HepG2 (cell line): ENCODE data around the gene SLC25A25. TPM values are rescaled to one million over a fixed set of nuclear protein-coding genes. Genes with fewer than 3 reads are reported as not detected.
A peak's percentile ranks its signal among the peaks of the same experiment; 100 is the strongest.

Experiments
- CBX5 ChIP-seq: sonication (generic); formaldehyde crosslinking; IDR thresholded peaks from 2 replicates; pipeline ENCODE4 v1.4.0; 2020; ENCODE audit warnings: missing genetic modification reagents, borderline replicate concordance
- EHMT2 ChIP-seq: fragments of 200-600 bp; sonication (generic); IDR thresholded peaks from 2 replicates; pipeline ENCODE4 v1.7.0; 2017; ENCODE audit warnings: antibody characterized with exemption, low read depth, low read length, borderline replicate concordance
- FOXA1 ChIP-seq, 2 experiments: fragments of 450-650 bp in 1 of 2; sonication (generic) in 1 of 2; formaldehyde crosslinking in 1 of 2; IDR thresholded peaks; 2 replicates each; pipeline versions ENCODE4 v1.4.0 to v1.6.1; 2016 to 2020; ENCODE audit warnings: missing genetic modification reagents in 1 of 2
- HOXD1 ChIP-seq: sonication (generic); formaldehyde crosslinking; IDR thresholded peaks from 2 replicates; pipeline ENCODE4 v1.5.0; 2020; ENCODE audit warnings: missing genetic modification reagents
- NCOA2 ChIP-seq: sonication (generic); formaldehyde crosslinking; IDR thresholded peaks from 2 replicates; pipeline ENCODE4 v1.8.0; 2022; ENCODE audit warnings: inconsistent platforms
- PHB2 ChIP-seq: fragments of 450-650 bp; IDR thresholded peaks from 2 replicates; pipeline ENCODE4 v1.6.1; 2018; ENCODE audit not compliant: partially characterized antibody
- PRPF4 ChIP-seq: fragments of 200-400 bp; formaldehyde crosslinking; IDR thresholded peaks from 2 replicates; pipeline ENCODE4 v1.6.1; 2016; ENCODE audit warnings: low read length, low read depth; ENCODE audit not compliant: poor library complexity, severe bottlenecking
- RAD51 ChIP-seq: fragments of 450-650 bp; IDR thresholded peaks from 2 replicates; pipeline ENCODE4 v1.6.1; 2016; ENCODE audit warnings: borderline replicate concordance
- RARG ChIP-seq: sonication (generic); formaldehyde crosslinking; IDR thresholded peaks from 2 replicates; pipeline ENCODE4 v1.4.0; 2020; ENCODE audit warnings: low read depth, mild to moderate bottlenecking, missing genetic modification reagents
- SCMH1 ChIP-seq: sonication (generic); formaldehyde crosslinking; IDR thresholded peaks from 2 replicates; pipeline ENCODE4 v1.9.0; 2021; ENCODE audit warnings: missing genetic modification reagents, mild to moderate bottlenecking, borderline replicate concordance
- SNAI1 ChIP-seq: sonication (generic); formaldehyde crosslinking; IDR thresholded peaks from 2 replicates; pipeline ENCODE4 v1.5.0; 2020; ENCODE audit warnings: mild to moderate bottlenecking, missing genetic modification reagents, borderline replicate concordance
- ZNF264 ChIP-seq: sonication (generic); formaldehyde crosslinking; IDR thresholded peaks from 2 replicates; pipeline ENCODE4 v1.4.0; 2020; ENCODE audit warnings: missing genetic modification reagents
- ZNF337 ChIP-seq: sonication (generic); formaldehyde crosslinking; IDR thresholded peaks from 2 replicates; pipeline ENCODE4 v1.5.1; 2020; ENCODE audit warnings: missing genetic modification reagents, low read depth, mild to moderate bottlenecking, borderline replicate concordance
- polyA plus RNA-seq, 8 experiments: library from polyadenylated mRNA; depleted of rRNA in 3 of 8; stranded (reverse) in 7 of 8; unstranded in 1 of 8; fragments of >200 nt; fragmentation: Illumina TruSeq in 4 of 8; extraction: Trizol in 4 of 8; gene quantifications; 2 replicates each; pipeline versions ENCODE4 v1.2.1 to v1.2.3, GENCODE V29; 2011 to 2016; ENCODE audit warnings: low read depth in 4 of 8, missing spikeins in 1 of 8, mixed read lengths in 1 of 8; ENCODE audit not compliant: insufficient read depth in 1 of 8
- total RNA-seq, 5 experiments: library from RNA; depleted of rRNA; stranded (reverse); fragments of >200 nt; fragmentation: Illumina TruSeq; extraction: Trizol; gene quantifications; 2 replicates each; pipeline ENCODE4 v1.2.3, GENCODE V29; 2016; ENCODE audit warnings: low read depth in 1 of 5
- TF ChIP-seq, protein P1 (sequence below): sonication (generic); formaldehyde crosslinking; IDR thresholded peaks from 2 replicates; pipeline ENCODE4 v1.4.0; 2020; ENCODE audit warnings: missing genetic modification reagents
- TF ChIP-seq, protein P2 (sequence below): sonication (generic); formaldehyde crosslinking; IDR thresholded peaks from 2 replicates; pipeline ENCODE4 v1.4.0; 2020; ENCODE audit warnings: missing genetic modification reagents, borderline replicate concordance
- TF ChIP-seq, protein P3 (sequence below): sonication (generic); formaldehyde crosslinking; IDR thresholded peaks from 2 replicates; pipeline ENCODE4 v1.4.0; 2020; ENCODE audit warnings: mild to moderate bottlenecking, missing genetic modification reagents
- TF ChIP-seq, protein P4 (sequence below): sonication (generic); formaldehyde crosslinking; IDR thresholded peaks from 2 replicates; pipeline ENCODE4 v1.5.1; 2020; ENCODE audit warnings: missing genetic modification reagents, mild to moderate bottlenecking, borderline replicate concordance
- TF ChIP-seq, protein P5 (sequence below): sonication (generic); formaldehyde crosslinking; IDR thresholded peaks from 2 replicates; pipeline ENCODE4 v1.8.1; 2023; ENCODE audit warnings: mild to moderate bottlenecking, missing genetic modification reagents

The SLC25A25 gene
- total and polyA plus RNA-seq, 2 of the 13 experiments (the other 11 are each of a cell fraction or from before 2014, with no cell fraction given), result 10.5 to 24.8 TPM

DNA sequence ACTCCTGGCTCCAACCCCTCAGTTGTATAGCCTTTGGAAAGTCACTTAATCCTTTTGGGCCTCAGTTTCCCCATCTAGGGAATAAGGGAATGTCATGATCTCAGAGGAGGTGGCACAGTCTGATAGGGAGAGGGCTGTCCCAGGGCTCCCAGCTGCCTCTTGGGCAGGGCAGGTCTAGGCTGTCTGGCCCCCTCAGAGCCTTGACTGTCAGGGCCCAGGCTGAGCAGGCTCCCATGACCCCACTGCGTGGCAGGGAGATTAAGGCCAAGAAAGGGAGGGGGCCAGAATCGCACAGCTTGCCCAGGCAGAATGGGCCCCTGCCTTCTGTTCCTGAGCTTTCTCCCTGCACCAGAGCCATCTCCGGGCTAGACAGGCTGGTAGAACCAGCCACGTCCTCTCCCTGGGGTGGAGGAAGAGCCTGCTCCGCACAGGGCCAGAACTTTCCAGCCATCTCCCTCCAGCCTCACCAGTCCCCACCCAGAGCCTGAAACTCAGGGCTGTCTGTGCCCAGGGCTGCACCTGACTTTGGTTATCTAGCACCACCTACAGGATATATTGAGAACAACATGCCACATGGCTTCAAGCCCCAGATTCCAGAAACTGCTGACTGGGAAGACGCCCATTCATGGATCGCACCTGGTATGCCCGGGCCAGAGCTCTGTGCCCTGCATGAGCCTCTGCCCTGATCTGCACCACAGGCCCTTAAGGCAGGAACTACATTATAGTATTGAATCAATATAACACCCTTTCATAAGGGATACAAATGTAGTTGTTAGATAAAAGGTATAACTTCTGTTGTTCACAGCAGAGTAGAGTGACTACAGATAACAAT is 33.0 kb upstream of the SLC25A25 start (continued):
- TF ChIP-seq NCOA2 (CRISPR knock-in tag) (no peak), RAD51 (no peak), SCMH1 (CRISPR knock-in tag) (no peak), FOXA1 (IDR thresholded peaks at IDR 0.05) (no peak), FOXA1 (CRISPR knock-in tag; IDR thresholded peaks at IDR 0.05) (no peak), ZNF264 (no peak), PHB2 (no peak), RARG (CRISPR knock-in tag) (no peak), ZNF337 (CRISPR knock-in tag) (no peak), SNAI1 (no peak), EHMT2 (no peak), PRPF4 (no peak), CBX5 (CRISPR knock-in tag) (peak; percentile 52; the same call in 1 of the 2 replicates), HOXD1 (CRISPR knock-in tag) (no peak)
- TF ChIP-seq, protein P1, sequence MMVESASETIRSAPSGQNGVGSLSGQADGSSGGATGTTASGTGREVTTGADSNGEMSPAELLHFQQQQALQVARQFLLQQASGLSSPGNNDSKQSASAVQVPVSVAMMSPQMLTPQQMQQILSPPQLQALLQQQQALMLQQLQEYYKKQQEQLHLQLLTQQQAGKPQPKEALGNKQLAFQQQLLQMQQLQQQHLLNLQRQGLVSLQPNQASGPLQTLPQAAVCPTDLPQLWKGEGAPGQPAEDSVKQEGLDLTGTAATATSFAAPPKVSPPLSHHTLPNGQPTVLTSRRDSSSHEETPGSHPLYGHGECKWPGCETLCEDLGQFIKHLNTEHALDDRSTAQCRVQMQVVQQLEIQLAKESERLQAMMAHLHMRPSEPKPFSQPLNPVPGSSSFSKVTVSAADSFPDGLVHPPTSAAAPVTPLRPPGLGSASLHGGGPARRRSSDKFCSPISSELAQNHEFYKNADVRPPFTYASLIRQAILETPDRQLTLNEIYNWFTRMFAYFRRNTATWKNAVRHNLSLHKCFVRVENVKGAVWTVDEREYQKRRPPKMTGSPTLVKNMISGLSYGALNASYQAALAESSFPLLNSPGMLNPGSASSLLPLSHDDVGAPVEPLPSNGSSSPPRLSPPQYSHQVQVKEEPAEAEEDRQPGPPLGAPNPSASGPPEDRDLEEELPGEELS, result no peak
- TF ChIP-seq, protein P2, sequence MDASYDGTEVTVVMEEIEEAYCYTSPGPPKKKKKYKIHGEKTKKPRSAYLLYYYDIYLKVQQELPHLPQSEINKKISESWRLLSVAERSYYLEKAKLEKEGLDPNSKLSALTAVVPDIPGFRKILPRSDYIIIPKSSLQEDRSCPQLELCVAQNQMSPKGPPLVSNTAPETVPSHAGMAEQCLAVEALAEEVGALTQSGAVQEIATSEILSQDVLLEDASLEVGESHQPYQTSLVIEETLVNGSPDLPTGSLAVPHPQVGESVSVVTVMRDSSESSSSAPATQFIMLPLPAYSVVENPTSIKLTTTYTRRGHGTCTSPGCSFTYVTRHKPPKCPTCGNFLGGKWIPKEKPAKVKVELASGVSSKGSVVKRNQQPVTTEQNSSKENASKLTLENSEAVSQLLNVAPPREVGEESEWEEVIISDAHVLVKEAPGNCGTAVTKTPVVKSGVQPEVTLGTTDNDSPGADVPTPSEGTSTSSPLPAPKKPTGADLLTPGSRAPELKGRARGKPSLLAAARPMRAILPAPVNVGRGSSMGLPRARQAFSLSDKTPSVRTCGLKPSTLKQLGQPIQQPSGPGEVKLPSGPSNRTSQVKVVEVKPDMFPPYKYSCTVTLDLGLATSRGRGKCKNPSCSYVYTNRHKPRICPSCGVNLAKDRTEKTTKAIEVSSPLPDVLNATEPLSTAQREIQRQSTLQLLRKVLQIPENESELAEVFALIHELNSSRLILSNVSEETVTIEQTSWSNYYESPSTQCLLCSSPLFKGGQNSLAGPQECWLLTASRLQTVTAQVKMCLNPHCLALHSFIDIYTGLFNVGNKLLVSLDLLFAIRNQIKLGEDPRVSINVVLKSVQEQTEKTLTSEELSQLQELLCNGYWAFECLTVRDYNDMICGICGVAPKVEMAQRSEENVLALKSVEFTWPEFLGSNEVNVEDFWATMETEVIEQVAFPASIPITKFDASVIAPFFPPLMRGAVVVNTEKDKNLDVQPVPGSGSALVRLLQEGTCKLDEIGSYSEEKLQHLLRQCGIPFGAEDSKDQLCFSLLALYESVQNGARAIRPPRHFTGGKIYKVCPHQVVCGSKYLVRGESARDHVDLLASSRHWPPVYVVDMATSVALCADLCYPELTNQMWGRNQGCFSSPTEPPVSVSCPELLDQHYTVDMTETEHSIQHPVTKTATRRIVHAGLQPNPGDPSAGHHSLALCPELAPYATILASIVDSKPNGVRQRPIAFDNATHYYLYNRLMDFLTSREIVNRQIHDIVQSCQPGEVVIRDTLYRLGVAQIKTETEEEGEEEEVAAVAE, result 0 out of 2 replicates have a peak, but pooled peaks have one; percentile 34
- TF ChIP-seq, protein P3, sequence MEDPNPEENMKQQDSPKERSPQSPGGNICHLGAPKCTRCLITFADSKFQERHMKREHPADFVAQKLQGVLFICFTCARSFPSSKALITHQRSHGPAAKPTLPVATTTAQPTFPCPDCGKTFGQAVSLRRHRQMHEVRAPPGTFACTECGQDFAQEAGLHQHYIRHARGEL (CRISPR knock-in tag), result no peak
- TF ChIP-seq, protein P4, sequence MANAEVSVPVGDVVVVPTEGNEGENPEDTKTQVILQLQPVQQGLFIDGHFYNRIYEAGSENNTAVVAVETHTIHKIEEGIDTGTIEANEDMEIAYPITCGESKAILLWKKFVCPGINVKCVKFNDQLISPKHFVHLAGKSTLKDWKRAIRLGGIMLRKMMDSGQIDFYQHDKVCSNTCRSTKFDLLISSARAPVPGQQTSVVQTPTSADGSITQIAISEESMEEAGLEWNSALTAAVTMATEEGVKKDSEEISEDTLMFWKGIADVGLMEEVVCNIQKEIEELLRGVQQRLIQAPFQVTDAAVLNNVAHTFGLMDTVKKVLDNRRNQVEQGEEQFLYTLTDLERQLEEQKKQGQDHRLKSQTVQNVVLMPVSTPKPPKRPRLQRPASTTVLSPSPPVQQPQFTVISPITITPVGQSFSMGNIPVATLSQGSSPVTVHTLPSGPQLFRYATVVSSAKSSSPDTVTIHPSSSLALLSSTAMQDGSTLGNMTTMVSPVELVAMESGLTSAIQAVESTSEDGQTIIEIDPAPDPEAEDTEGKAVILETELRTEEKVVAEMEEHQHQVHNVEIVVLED (CRISPR knock-in tag), result no peak
- TF ChIP-seq, protein P5, sequence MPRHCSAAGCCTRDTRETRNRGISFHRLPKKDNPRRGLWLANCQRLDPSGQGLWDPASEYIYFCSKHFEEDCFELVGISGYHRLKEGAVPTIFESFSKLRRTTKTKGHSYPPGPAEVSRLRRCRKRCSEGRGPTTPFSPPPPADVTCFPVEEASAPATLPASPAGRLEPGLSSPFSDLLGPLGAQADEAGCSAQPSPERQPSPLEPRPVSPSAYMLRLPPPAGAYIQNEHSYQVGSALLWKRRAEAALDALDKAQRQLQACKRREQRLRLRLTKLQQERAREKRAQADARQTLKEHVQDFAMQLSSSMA (CRISPR knock-in tag), result no peak
